DND-41 (cell line): ENCODE data around the gene TMEM106C.

ENCODE experiments used
- ATAC-seq: fragments of 200-7000 bp; cut with Tn5 transposase; 3 replicates; pipeline ENCODE4 v1.9.1; 2021; ENCODE audit warnings: low read depth; ENCODE audit not compliant: insufficient read depth
- DNase-seq: peaks from one replicate; pipeline ENCODE4 v3.0.0-alpha.2; 2020
- H2AFZ ChIP-seq: 2 replicates; pipeline ENCODE4 v1.6.0; 2012; ENCODE audit warnings: low read depth, low read length
- H3K27ac ChIP-seq: 2 replicates; pipeline ENCODE4 v1.5.1; 2012; ENCODE audit warnings: low read length, inconsistent platforms
- H3K27me3 ChIP-seq: fragments of 200-600 bp; sonication (generic); 2 replicates; pipeline ENCODE4 v1.6.0; 2012; ENCODE audit warnings: low read length, mild to moderate bottlenecking, inconsistent platforms; ENCODE audit not compliant: insufficient read depth, poor library complexity
- H3K36me3 ChIP-seq: 2 replicates; pipeline ENCODE4 v1.5.1; 2012; ENCODE audit warnings: low read length, inconsistent platforms; ENCODE audit not compliant: insufficient read depth
- H3K4me1 ChIP-seq: 2 replicates; pipeline ENCODE4 v1.5.1; 2012; ENCODE audit warnings: mild to moderate bottlenecking, low read length; ENCODE audit not compliant: insufficient read depth
- H3K4me2 ChIP-seq: 2 replicates; pipeline ENCODE4 v1.6.0; 2012; ENCODE audit warnings: mild to moderate bottlenecking, moderate library complexity, low read length, inconsistent platforms; ENCODE audit not compliant: insufficient read depth
- H3K4me3 ChIP-seq, 2 experiments: fragments of 200-600 bp in 1 of 2; shearing (Covaris generic) in 1 of 2; 2 replicates each; pipeline ENCODE4 v1.5.1; 2012 to 2016; ENCODE audit warnings: inconsistent platforms in 2 of 2, low read length in 2 of 2, mild to moderate bottlenecking in 2 of 2, low read depth in 1 of 2, moderate library complexity in 1 of 2
- H3K79me2 ChIP-seq: 2 replicates; pipeline ENCODE4 v1.6.0; 2012; ENCODE audit warnings: low read length, inconsistent platforms; ENCODE audit not compliant: insufficient read depth
- H3K9ac ChIP-seq: 2 replicates; pipeline ENCODE4 v1.6.0; 2012; ENCODE audit warnings: low read depth, mild to moderate bottlenecking, inconsistent platforms, low read length, moderate library complexity
- H3K9me3 ChIP-seq: 2 replicates; pipeline ENCODE4 v1.5.1; 2012; ENCODE audit warnings: low read length, moderate library complexity, mild to moderate bottlenecking, inconsistent platforms; ENCODE audit not compliant: insufficient read depth, severe bottlenecking
- H4K20me1 ChIP-seq: 2 replicates; pipeline ENCODE4 v1.6.0; 2012; ENCODE audit warnings: low read length; ENCODE audit not compliant: insufficient read depth
- CTCF ChIP-seq: IDR thresholded peaks from 2 replicates; pipeline ENCODE4 v1.5.1; 2012; ENCODE audit warnings: borderline replicate concordance, low read length, moderate library complexity, mild to moderate bottlenecking; ENCODE audit not compliant: poor library complexity, severe bottlenecking; ENCODE audit errors: extremely low read depth
- EZH2 ChIP-seq: IDR thresholded peaks from 3 replicates; pipeline ENCODE4 v1.6.1; 2012; ENCODE audit warnings: borderline replicate concordance, low read depth, mild to moderate bottlenecking, moderate library complexity, low read length, inconsistent platforms; ENCODE audit not compliant: severe bottlenecking

The TMEM106C gene

GRCh38 chr12:47988073-47989022, 25.0 kb downstream of the TMEM106C start:
- Histone ChIP-seq H3K27ac (no peak overlapping the region), H4K20me1 (peaks cover 19% of the 10 kb centered on the region), H3K9ac (no peak overlapping the region), H3K4me2 (no peak overlapping the region), H3K27me3 (peaks cover 2% of the 10 kb centered on the region), H3K36me3 (no peaks in the 10 kb centered on the region), H3K79me2 (no peaks in the 10 kb centered on the region), H3K4me3 (no peak overlapping the region), H3K4me1 (peaks cover 24% of the 10 kb centered on the region), H3K9me3 (no peaks in the 10 kb centered on the region), H2AFZ (no peak overlapping the region)
- DNase-seq (no peak), ATAC-seq (no peak)
- TF ChIP-seq CTCF = no peak
- no peak for TF ChIP-seq EZH2

- H4K20me1 ChIP-seq = peaks cover 19% of the 10 kb centered on the region
- no peak overlapping the region for H3K4me2 ChIP-seq
- H3K36me3 ChIP-seq = no peaks in the 10 kb centered on the region
- no peak for ATAC-seq
- no peak for DNase-seq
- peaks cover 7% of the 10 kb centered on the region for H3K27me3 ChIP-seq
- no peaks in the 10 kb centered on the region for H3K79me2 ChIP-seq
- H3K27ac ChIP-seq = no peak overlapping the region
- H2AFZ ChIP-seq = no peak overlapping the region
- peaks cover 24% of the 10 kb centered on the region for H3K4me1 ChIP-seq
- no peak overlapping the region for H3K9ac ChIP-seq
- no peak overlapping the region for H3K4me3 ChIP-seq
- TF ChIP-seq CTCF (no peak), EZH2 (no peak)
- H3K9me3 ChIP-seq = no peaks in the 10 kb centered on the region
Measured at GRCh38 chr12:47989023-47989417, 25.6 kb downstream of the TMEM106C start.

DNA sequence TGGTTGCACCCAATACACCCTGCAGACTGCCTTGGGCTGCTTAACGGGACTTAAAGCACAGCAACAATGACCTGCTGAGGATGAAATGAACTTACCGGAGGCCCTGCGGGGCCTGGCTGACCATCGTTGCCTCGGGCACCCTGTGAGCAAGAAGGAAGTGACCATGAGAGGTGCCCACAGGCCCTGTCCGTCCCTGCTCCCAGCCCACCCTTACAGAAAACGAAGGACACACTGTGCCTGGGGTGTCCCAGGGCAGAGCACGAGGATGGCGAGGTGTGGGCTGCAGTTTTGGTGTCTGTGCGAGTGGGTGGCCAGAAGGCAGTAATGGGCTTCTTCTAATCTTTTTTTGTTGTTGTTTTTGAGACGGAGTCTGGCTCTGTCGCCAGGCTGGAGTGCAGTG, 26.3 kb downstream of the TMEM106C start:
- Histone ChIP-seq H2AFZ (no peak overlapping the region), H3K79me2 (no peaks in the 10 kb centered on the region), H4K20me1 (peaks cover 19% of the 10 kb centered on the region), H3K4me3 (no peak overlapping the region), H3K9ac (no peak overlapping the region), H3K9me3 (no peaks in the 10 kb centered on the region), H3K27me3 (peaks cover 12% of the 10 kb centered on the region), H3K4me2 (no peak overlapping the region), H3K27ac (no peak overlapping the region), H3K36me3 (no peaks in the 10 kb centered on the region), H3K4me1 (peaks cover 24% of the 10 kb centered on the region)
- ATAC-seq (no peak), DNase-seq (no peak)
- TF ChIP-seq EZH2 (no peak), CTCF (no peak)
